Stimulated activated naive CD8-positive, alpha-beta T cell treated with anti-CD3 and anti-CD28 coated beads, Interleukin-15, Interleukin-2, amounts not matched to agents 100 U/mL and 50 U/mL, for 24 hours (primary cell): ENCODE data around the gene ATP6V1G3.
A peak's percentile ranks its signal among the peaks of the same experiment; 100 is the strongest.
"Not testable (repeated sequence)": the region's sequence is repeated elsewhere in the genome, so short reads cannot be mapped to it uniquely, and the experiment has no call there.

ENCODE experiments used
- ATAC-seq: fragments of 150-1000 bp; cut with Tn5 transposase; one replicate; pipeline ENCODE4 v1.10.0; 2021
- DNase-seq: peaks from one replicate; pipeline ENCODE4 v3.0.0; 2021

The ATP6V1G3 gene

GRCh38 chr1:198540580-198540979, at the start of gene ATP6V1G3:
ATP6V1G3 (minus strand) TSS chr1:198540680; CDS start chr1:198540650, 30 bp downstream.
- ATAC-seq = no peak
- DNase-seq = no peak

- ATAC-seq (no peak), DNase-seq (no peak)
Observed at GRCh38 chr1:198588845-198589244, 48.4 kb upstream of the ATP6V1G3 start.

- DNase-seq = no peak
- no peak for ATAC-seq
Observed at GRCh38 chr1:198584163-198584562, 43.7 kb upstream of the ATP6V1G3 start.

GRCh38 chr1:198583209-198583802, 42.8 kb upstream of the ATP6V1G3 start:
- not testable (repeated sequence) for DNase-seq, ATAC-seq

- ATAC-seq (no peak), DNase-seq (no peak)
Observed at GRCh38 chr1:198577444-198577843, 37.0 kb upstream of the ATP6V1G3 start.

GRCh38 chr1:198575798-198576641, 35.5 kb upstream of the ATP6V1G3 start:
- ATAC-seq = no peak
- DNase-seq = no peak

- no peak for ATAC-seq
- no peak for DNase-seq
Observed at GRCh38 chr1:198575292-198575691, 34.8 kb upstream of the ATP6V1G3 start.

GRCh38 chr1:198574325-198574724, 33.8 kb upstream of the ATP6V1G3 start:
- ATAC-seq (no peak), DNase-seq (no peak)

GRCh38 chr1:198564716-198565115, 24.2 kb upstream of the ATP6V1G3 start:
- ATAC-seq (peak; percentile 65), DNase-seq (no peak)

- no peak for DNase-seq
- no peak for ATAC-seq
Observed at GRCh38 chr1:198564157-198564556, 23.7 kb upstream of the ATP6V1G3 start.

- no peak for ATAC-seq
- no peak for DNase-seq
Observed at GRCh38 chr1:198563583-198563982, 23.1 kb upstream of the ATP6V1G3 start.

GRCh38 chr1:198560161-198560560, 19.7 kb upstream of the ATP6V1G3 start:
- DNase-seq = no peak
- no peak for ATAC-seq

- ATAC-seq (no peak), DNase-seq (no peak)
Observed at GRCh38 chr1:198559362-198559761, 18.9 kb upstream of the ATP6V1G3 start.

GRCh38 chr1:198558402-198558801, 17.9 kb upstream of the ATP6V1G3 start:
- no peak for ATAC-seq
- DNase-seq = no peak

GRCh38 chr1:198556971-198557370, 16.5 kb upstream of the ATP6V1G3 start:
- peak; percentile 56 for DNase-seq
- ATAC-seq = peak; percentile 94

GRCh38 chr1:198552668-198553416, 12.4 kb upstream of the ATP6V1G3 start:
- DNase-seq = no peak
- ATAC-seq = no peak

GRCh38 chr1:198550941-198551524, 10.6 kb upstream of the ATP6V1G3 start:
- DNase-seq (no peak), ATAC-seq (no peak)

GRCh38 chr1:198549866-198550265, 9.4 kb upstream of the ATP6V1G3 start:
- peak; percentile 61 for ATAC-seq
- DNase-seq = no peak

- DNase-seq = no peak
- no peak for ATAC-seq
Observed at GRCh38 chr1:198548890-198549289, 8.4 kb upstream of the ATP6V1G3 start.

GRCh38 chr1:198545156-198545555, 4.7 kb upstream of the ATP6V1G3 start:
- ATAC-seq = no peak
- DNase-seq = no peak

- ATAC-seq (peak; percentile 32), DNase-seq (no peak)
Observed at GRCh38 chr1:198544265-198544664, 3.8 kb upstream of the ATP6V1G3 start.

GRCh38 chr1:198543670-198544260, 3.3 kb upstream of the ATP6V1G3 start:
- ATAC-seq (peak; percentile 55), DNase-seq (no peak)
